ENCODE data around the gene LAPTM4A.

The LAPTM4A gene

GRCh38 chr2:20033322-20033721 is 18.1 kb downstream of the LAPTM4A start:
- H3K9me2 ChIP-seq (ENCODE audit: low read depth, low read length) = no peaks in the 10 kb centered on the region
- no peaks in the 10 kb centered on the region for H3F3A ChIP-seq (ENCODE audit: insufficient read depth, low read length)
- no peak overlapping the region for H2AFZ ChIP-seq (ENCODE audit: low read length)
- H3K4me1 ChIP-seq (ENCODE audit: insufficient read depth, low read length, severe bottlenecking) = no peaks in the 10 kb centered on the region
- no peak overlapping the region for H3K4me3 ChIP-seq (ENCODE audit: low read depth, low read length, poor library complexity, severe bottlenecking)
- peaks cover 98% of the 10 kb centered on the region for H3K36me3 ChIP-seq (ENCODE audit: insufficient read depth, low read length)
- H3K27ac ChIP-seq (ENCODE audit: low read depth, low read length, poor library complexity, severe bottlenecking) = no peak overlapping the region
- H3K27me3 ChIP-seq (ENCODE audit: insufficient read depth, low read length) = no peaks in the 10 kb centered on the region
- no peaks in the 10 kb centered on the region for H3K79me2 ChIP-seq (ENCODE audit: insufficient read depth, low read length)
- H3K9me3 ChIP-seq (ENCODE audit: low read length) = 0 out of 2 replicates have a peak, but pooled peaks cover 3% of the 10 kb centered on the region
- H3K9ac ChIP-seq (ENCODE audit: low read length) = no peak overlapping the region
- H3K4me2 ChIP-seq (ENCODE audit: low read length) = no peak overlapping the region
- TF ChIP-seq CTCF (IDR thresholded peaks at IDR 0.05; ENCODE audit: low read length) (no peak), EZH2 (IDR thresholded peaks at IDR 0.05; ENCODE audit: borderline replicate concordance, low read length) (no peak)
- H4K20me1 ChIP-seq (ENCODE audit: insufficient read depth, low read length) = no peaks in the 10 kb centered on the region

DNA sequence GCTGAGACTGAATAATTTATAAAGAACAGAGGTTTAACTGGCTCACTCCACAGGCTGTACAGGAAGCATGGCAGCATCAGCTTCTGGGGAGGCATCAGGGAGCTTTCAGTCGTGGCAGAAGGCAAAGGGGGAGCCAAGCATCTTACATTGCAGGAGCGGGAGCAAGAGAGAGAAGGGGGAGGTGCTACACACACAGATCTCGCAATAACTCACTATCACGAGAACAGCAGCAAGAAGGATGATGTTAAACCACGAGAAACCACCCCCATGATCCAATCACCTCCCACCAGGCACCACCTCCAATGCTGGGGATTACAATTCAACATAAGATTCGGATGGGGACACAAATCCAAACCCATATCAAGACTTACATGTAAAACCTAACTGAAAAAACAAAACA is 21.2 kb downstream of the LAPTM4A start:
- no peaks in the 10 kb centered on the region for H3K4me1 ChIP-seq (ENCODE audit: insufficient read depth, low read length, severe bottlenecking)
- H3F3A ChIP-seq (ENCODE audit: insufficient read depth, low read length) = no peaks in the 10 kb centered on the region
- H4K20me1 ChIP-seq (ENCODE audit: insufficient read depth, low read length) = no peaks in the 10 kb centered on the region
- no peak overlapping the region for H3K9ac ChIP-seq (ENCODE audit: low read length)
- H2AFZ ChIP-seq (ENCODE audit: low read length) = no peak overlapping the region
- no peak overlapping the region for H3K4me2 ChIP-seq (ENCODE audit: low read length)
- no peaks in the 10 kb centered on the region for H3K9me2 ChIP-seq (ENCODE audit: low read depth, low read length)
- no peak for TF ChIP-seq CTCF (IDR thresholded peaks at IDR 0.05; ENCODE audit: low read length)
- no peak for TF ChIP-seq EZH2 (IDR thresholded peaks at IDR 0.05; ENCODE audit: borderline replicate concordance, low read length)
- no peak overlapping the region for H3K4me3 ChIP-seq (ENCODE audit: low read depth, low read length, poor library complexity, severe bottlenecking)
- 0 out of 2 replicates have a peak, but pooled peaks cover 3% of the 10 kb centered on the region for H3K9me3 ChIP-seq (ENCODE audit: low read length)
- no peak overlapping the region for H3K27ac ChIP-seq (ENCODE audit: low read depth, low read length, poor library complexity, severe bottlenecking)
- H3K79me2 ChIP-seq (ENCODE audit: insufficient read depth, low read length) = no peaks in the 10 kb centered on the region
- H3K36me3 ChIP-seq (ENCODE audit: insufficient read depth, low read length) = peaks cover 78% of the 10 kb centered on the region
- no peaks in the 10 kb centered on the region for H3K27me3 ChIP-seq (ENCODE audit: insufficient read depth, low read length)

GRCh38 chr2:20027705-20028434 is 23.6 kb downstream of the LAPTM4A start:
- Histone ChIP-seq H3K9me3 (ENCODE audit: low read length) (0 out of 2 replicates have a peak, but pooled peaks cover 3% of the 10 kb centered on the region), H3K36me3 (ENCODE audit: insufficient read depth, low read length) (peaks cover 56% of the 10 kb centered on the region), H3K27ac (ENCODE audit: low read depth, low read length, poor library complexity, severe bottlenecking) (no peak overlapping the region), H3K79me2 (ENCODE audit: insufficient read depth, low read length) (no peaks in the 10 kb centered on the region), H3K4me2 (ENCODE audit: low read length) (no peak overlapping the region), H3K27me3 (ENCODE audit: insufficient read depth, low read length) (no peaks in the 10 kb centered on the region), H4K20me1 (ENCODE audit: insufficient read depth, low read length) (no peaks in the 10 kb centered on the region), H3K4me3 (ENCODE audit: low read depth, low read length, poor library complexity, severe bottlenecking) (no peak overlapping the region), H3F3A (ENCODE audit: insufficient read depth, low read length) (no peaks in the 10 kb centered on the region), H3K9ac (ENCODE audit: low read length) (no peak overlapping the region), H3K9me2 (ENCODE audit: low read depth, low read length) (no peaks in the 10 kb centered on the region), H3K4me1 (ENCODE audit: insufficient read depth, low read length, severe bottlenecking) (no peaks in the 10 kb centered on the region), H2AFZ (ENCODE audit: low read length) (no peak overlapping the region)
- TF ChIP-seq CTCF (IDR thresholded peaks at IDR 0.05; ENCODE audit: low read length) = no peak
- TF ChIP-seq EZH2 (IDR thresholded peaks at IDR 0.05; ENCODE audit: borderline replicate concordance, low read length) = no peak
